Mucosa of stomach (tissue), 1 donor: ENCODE measurements around the gene UBR4.
"Not testable (repeated sequence)": the region's sequence is repeated elsewhere in the genome, so short reads cannot be mapped to it uniquely, and the experiment has no call there.

Source experiments
- H3K27me3 ChIP-seq: one replicate; pipeline ENCODE4 v1.7.0; 2013; ENCODE audit warnings: mild to moderate bottlenecking, low read length; ENCODE audit not compliant: control insufficient read depth, insufficient read depth
- H3K36me3 ChIP-seq: one replicate; pipeline ENCODE4 v1.7.0; 2013; ENCODE audit warnings: low read length; ENCODE audit not compliant: control insufficient read depth, insufficient read depth
- H3K4me1 ChIP-seq: one replicate; pipeline ENCODE4 v1.7.0; 2013; ENCODE audit warnings: mild to moderate bottlenecking, low read length; ENCODE audit not compliant: control insufficient read depth, insufficient read depth
- H3K4me3 ChIP-seq: one replicate; pipeline ENCODE4 v1.7.0; 2013; ENCODE audit warnings: low read length
- H3K9ac ChIP-seq: one replicate; pipeline ENCODE4 v1.7.0; 2013; ENCODE audit warnings: mild to moderate bottlenecking, low read length, moderate library complexity
- H3K9me3 ChIP-seq: one replicate; pipeline ENCODE4 v1.7.0; 2013; ENCODE audit warnings: mild to moderate bottlenecking, low read length, moderate library complexity; ENCODE audit not compliant: control insufficient read depth
- donor health status: Pancreatic carcinoma.

UBR4 gene

DNA sequence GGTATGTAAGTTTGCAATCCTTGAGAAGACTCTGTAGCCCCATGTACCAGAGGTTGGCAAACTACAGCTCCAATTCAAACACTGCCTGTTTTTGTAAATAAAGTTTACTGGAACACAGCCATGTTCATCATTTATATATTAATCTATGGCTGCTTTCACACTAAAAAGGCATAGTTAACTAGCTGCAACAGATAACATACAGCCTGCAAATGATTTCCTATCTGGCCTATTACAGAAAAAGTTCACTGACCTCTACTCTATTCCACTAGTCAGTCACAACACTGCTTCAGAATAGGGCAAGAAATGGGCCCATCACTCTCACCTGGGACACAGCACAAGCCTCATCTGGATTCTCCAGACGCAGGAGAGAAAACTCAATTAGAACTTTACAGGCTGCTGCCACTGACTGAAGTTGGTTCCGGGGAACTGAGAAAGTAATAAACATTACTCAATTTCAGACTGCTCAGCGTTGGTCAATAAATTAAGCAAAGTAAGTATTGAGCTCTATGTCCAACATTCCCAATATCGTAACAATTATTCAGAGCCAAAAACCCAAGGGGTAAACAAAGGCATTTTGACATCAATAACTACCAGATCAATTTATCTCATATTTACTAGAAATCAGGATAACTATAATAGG is 10.6 kb downstream of the UBR4 start:
- no peaks in the 10 kb centered on the region for H3K9me3 ChIP-seq
- H3K36me3 ChIP-seq: peaks cover 5% of the 10 kb centered on the region
- no peaks in the 10 kb centered on the region for H3K27me3 ChIP-seq
- peaks cover 25% of the 10 kb centered on the region for H3K4me1 ChIP-seq
- no peak overlapping the region for H3K9ac ChIP-seq
- H3K4me3 ChIP-seq: no peak overlapping the region

GRCh38 chr1:19198820-19199219 is 11.2 kb downstream of the UBR4 start:
- H3K36me3 ChIP-seq: peaks cover 5% of the 10 kb centered on the region
- no peaks in the 10 kb centered on the region for H3K9me3 ChIP-seq
- H3K4me3 ChIP-seq: no peak overlapping the region
- H3K27me3 ChIP-seq: no peaks in the 10 kb centered on the region
- peaks cover 24% of the 10 kb centered on the region for H3K4me1 ChIP-seq
- no peak overlapping the region for H3K9ac ChIP-seq

GRCh38 chr1:19197845-19198244 is 12.2 kb downstream of the UBR4 start:
- Histone ChIP-seq H3K36me3 (peaks cover 11% of the 10 kb centered on the region), H3K27me3 (no peaks in the 10 kb centered on the region), H3K9ac (no peak overlapping the region), H3K4me3 (no peak overlapping the region), H3K4me1 (peaks cover 16% of the 10 kb centered on the region), H3K9me3 (no peaks in the 10 kb centered on the region)

DNA sequence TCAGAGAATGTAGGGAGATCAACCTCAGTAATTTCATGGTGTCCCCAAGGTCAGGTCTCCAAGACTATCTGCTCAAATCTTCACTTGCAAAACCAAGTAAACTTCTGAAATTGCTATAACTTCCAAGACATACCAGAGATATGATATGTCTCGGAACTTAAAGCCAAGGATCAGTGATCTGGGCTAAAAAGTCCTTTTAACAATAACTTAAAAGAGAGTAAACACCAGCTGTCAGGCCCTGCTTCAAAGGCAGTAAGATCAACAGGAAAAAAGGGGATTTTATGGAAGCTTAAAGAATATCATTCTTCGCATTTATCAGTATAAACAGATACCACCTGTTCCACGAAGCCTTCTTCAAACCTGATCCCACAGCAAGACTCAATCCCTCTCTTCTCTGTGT is 13.7 kb downstream of the UBR4 start:
- no peak overlapping the region for H3K9ac ChIP-seq
- peaks cover 8% of the 10 kb centered on the region for H3K4me1 ChIP-seq
- no peak overlapping the region for H3K4me3 ChIP-seq
- H3K36me3 ChIP-seq: peaks cover 11% of the 10 kb centered on the region
- no peaks in the 10 kb centered on the region for H3K27me3 ChIP-seq
- H3K9me3 ChIP-seq: no peaks in the 10 kb centered on the region

DNA sequence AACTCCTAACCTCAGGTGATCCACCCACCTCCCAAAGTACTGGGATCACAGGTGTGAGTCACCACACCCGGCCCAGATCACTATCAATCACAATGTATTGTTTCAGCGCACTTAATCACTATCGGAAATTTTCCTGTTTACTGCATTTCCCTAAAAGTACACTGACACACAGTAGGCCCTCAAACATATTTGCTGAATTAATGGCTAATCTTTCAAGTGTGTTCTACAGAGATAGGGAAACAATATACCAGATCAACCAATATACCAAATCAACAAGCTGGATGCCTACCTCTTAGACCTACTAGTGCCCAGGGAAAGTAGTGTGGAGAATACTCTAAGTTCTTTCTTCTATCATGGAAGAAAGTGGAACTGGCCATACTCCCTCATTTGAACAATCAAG is 17.1 kb downstream of the UBR4 start:
- Histone ChIP-seq H3K36me3 (peaks cover 11% of the 10 kb centered on the region), H3K27me3 (no peaks in the 10 kb centered on the region), H3K4me3 (no peak overlapping the region), H3K9me3 (no peaks in the 10 kb centered on the region), H3K4me1 (no peaks in the 10 kb centered on the region), H3K9ac (no peak overlapping the region)

GRCh38 chr1:19191811-19192210 is 18.3 kb downstream of the UBR4 start:
- Histone ChIP-seq H3K4me1 (no peaks in the 10 kb centered on the region), H3K9ac (no peak overlapping the region), H3K4me3 (no peak overlapping the region), H3K27me3 (no peaks in the 10 kb centered on the region), H3K9me3 (no peaks in the 10 kb centered on the region), H3K36me3 (peaks cover 6% of the 10 kb centered on the region)

- no peaks in the 10 kb centered on the region for H3K9me3 ChIP-seq
- no peaks in the 10 kb centered on the region for H3K4me1 ChIP-seq
- no peak overlapping the region for H3K4me3 ChIP-seq
- H3K9ac ChIP-seq: no peak overlapping the region
- H3K36me3 ChIP-seq: peaks cover 6% of the 10 kb centered on the region
- no peaks in the 10 kb centered on the region for H3K27me3 ChIP-seq
Observed at GRCh38 chr1:19190468-19190867, 19.6 kb downstream of the UBR4 start.

GRCh38 chr1:19189270-19189669 is 20.8 kb downstream of the UBR4 start:
- H3K36me3 ChIP-seq: peaks cover 6% of the 10 kb centered on the region
- H3K9ac ChIP-seq: no peak overlapping the region
- no peaks in the 10 kb centered on the region for H3K9me3 ChIP-seq
- H3K4me1 ChIP-seq: no peaks in the 10 kb centered on the region
- H3K27me3 ChIP-seq: no peaks in the 10 kb centered on the region
- no peak overlapping the region for H3K4me3 ChIP-seq

DNA sequence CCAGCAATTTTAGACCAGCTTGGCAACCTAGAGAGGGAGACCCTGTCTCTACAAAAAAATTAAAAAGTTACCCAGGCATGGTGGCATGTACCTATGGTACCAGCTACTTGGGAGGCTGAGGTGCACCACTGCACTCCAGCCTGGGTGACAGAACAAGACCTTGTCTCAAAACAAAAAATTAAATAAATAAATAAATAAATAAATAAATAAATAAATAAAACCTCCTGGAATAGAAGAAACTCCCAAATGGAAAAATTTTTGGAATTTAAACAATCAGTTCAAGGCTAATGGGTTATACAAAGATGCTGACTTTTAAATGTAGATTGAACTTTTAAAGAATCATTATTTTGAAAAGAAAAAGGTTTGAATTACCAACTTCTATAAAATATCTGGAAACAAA is 22.2 kb downstream of the UBR4 start:
- Histone ChIP-seq H3K9me3 (no peaks in the 10 kb centered on the region), H3K4me3 (no peak overlapping the region), H3K36me3 (no peaks in the 10 kb centered on the region), H3K27me3 (no peaks in the 10 kb centered on the region), H3K4me1 (no peaks in the 10 kb centered on the region), H3K9ac (no peak overlapping the region)

GRCh38 chr1:19186001-19186400 is 24.1 kb downstream of the UBR4 start:
- Histone ChIP-seq H3K9me3 (no peaks in the 10 kb centered on the region), H3K27me3 (no peaks in the 10 kb centered on the region), H3K4me1 (no peaks in the 10 kb centered on the region), H3K4me3 (no peak overlapping the region), H3K36me3 (no peaks in the 10 kb centered on the region), H3K9ac (no peak overlapping the region)

DNA sequence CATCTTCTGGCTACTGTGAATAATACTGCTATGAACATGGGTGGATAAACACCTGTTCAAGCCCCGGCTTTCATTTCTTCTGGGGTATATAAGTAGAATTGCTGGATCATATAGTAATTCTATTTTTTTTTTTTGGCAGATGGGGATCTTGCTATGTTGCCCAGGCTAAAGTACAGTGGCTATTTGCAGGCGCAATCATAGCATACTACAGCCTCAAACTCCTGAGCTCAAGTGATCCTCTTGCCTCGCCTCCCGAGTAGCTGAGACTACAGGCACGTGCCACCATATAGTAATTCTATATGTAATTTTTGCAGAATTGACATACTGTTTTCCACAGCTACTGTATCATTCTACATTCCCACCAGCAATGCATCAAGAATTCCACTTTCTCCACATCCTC is 27.8 kb downstream of the UBR4 start:
- Histone ChIP-seq H3K9me3 (no peaks in the 10 kb centered on the region), H3K4me3 (no peak overlapping the region), H3K36me3 (no peaks in the 10 kb centered on the region), H3K27me3 (no peaks in the 10 kb centered on the region), H3K9ac (no peak overlapping the region), H3K4me1 (no peaks in the 10 kb centered on the region)

DNA sequence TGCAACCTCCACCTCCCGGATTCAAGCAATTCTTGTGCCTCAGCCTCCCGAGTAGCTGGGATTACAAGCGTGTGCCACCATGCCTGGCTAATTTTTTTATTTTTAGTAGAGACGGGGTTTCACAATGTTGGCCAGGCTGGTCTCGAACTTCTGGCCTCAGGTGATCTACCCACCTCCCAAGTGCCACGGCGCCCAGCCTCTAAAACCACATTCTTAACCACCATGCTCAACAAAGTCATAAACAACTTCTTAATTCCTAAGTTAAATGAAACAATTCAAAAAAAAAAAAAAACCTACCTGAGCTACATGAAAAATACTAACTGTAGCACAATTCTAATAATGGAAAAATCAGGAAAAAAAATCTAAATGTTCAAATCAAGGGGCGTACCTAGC is 29.8 kb downstream of the UBR4 start:
- H3K4me1 ChIP-seq, H3K36me3 ChIP-seq: not testable (repeated sequence)

More for the DNA sequence above, 29.8 kb downstream of the UBR4 start:
- H3K9me3 ChIP-seq, H3K9ac ChIP-seq, H3K4me3 ChIP-seq, H3K27me3 ChIP-seq: not testable (repeated sequence)
